ENCODE data around the gene HOXC10.

Gene HOXC10

DNA sequence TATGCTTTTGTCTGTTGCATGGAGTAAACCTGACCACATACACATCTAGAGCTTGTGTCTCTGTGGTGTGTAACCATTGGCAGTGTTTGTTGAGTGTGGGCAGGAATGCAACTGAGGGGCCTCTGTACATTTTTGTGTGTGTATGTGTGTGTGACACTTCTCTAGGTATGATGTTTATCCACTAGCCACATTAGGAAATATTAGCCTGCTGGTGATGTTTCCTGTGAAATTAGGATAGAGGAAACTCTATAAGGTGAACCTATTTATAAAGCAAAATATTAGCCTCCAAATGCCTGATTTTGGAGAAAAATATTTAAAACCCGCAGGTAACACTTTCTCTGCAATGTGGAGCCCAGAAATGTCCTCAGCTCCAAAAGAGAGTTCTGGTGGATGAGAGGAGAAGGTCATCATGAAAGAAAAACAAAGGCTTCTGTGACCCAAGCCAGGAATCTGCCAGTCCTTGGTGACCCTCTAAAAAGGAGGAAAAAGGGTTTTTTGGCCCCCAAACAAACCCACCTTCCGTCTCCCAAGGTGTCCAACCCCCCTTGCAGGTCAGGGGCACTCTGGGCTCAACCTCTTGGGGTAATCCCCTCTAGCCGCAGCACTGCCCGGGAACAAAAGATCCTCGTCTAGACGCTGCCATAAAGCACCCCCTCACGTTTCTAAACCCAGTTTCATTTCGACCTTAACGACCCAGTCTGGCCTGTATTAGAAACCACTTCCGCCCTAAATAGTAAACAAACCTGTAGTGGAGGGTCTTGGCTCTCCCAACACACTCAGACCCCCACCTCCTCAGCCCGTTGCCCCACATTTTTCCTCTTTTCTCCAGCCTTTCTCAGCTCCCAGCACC is 7.1 kb upstream of the HOXC10 start:
- no peak for DNase-seq

GRCh38 chr12:53978477-53979356 is 6.2 kb upstream of the HOXC10 start:
- DNase-seq, result no peak

GRCh38 chr12:53980104-53980801 is 4.7 kb upstream of the HOXC10 start:
- DNase-seq, result no peak

GRCh38 chr12:53980802-53981496 is 4.0 kb upstream of the HOXC10 start:
- no peak for DNase-seq

DNA sequence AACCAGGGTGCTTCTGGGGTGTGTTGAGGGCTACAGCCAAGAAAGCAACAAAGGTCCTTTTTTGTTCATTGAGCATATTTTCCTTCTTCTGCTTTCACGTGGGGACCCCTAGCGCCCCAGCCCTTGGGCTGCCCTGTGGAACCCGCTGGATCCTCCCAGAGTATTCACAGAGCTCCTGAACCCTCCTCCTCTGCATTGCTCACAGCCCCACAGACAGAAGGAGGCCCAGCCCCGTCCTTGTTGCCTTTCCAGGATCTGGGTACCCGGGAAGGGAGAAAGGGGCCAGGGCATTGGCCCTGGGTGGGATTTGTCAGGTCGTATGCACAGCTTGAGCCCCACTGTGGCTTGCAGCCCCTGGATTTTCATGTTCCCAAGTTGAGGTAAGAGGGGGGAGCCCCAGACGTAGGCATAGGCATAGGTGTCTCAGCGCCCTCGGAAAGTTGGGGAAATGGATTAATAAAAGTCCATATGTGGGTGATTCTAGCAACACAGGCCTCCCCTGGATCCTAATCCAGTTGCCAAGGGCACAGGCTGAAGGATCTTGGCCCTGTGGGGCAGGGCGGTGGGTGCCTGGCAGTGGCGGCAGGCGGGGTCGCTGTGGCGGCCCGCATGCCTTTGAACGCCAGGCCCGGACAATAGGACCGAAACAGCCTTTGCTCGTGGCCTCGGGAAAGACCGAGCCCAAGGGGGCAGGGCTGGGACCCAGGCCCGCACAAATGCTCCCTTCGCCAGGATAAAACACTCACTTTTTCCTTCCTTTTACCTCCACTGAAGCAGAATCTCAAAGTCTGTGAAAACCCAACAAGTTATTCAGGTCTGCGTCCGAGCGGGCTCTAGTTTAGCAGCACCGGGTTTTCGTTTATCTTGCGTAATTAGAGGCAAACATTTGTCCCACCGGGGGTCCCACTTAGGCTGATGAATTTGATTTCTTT is 3.0 kb upstream of the HOXC10 start:
- DNase-seq, result no peak

DNA sequence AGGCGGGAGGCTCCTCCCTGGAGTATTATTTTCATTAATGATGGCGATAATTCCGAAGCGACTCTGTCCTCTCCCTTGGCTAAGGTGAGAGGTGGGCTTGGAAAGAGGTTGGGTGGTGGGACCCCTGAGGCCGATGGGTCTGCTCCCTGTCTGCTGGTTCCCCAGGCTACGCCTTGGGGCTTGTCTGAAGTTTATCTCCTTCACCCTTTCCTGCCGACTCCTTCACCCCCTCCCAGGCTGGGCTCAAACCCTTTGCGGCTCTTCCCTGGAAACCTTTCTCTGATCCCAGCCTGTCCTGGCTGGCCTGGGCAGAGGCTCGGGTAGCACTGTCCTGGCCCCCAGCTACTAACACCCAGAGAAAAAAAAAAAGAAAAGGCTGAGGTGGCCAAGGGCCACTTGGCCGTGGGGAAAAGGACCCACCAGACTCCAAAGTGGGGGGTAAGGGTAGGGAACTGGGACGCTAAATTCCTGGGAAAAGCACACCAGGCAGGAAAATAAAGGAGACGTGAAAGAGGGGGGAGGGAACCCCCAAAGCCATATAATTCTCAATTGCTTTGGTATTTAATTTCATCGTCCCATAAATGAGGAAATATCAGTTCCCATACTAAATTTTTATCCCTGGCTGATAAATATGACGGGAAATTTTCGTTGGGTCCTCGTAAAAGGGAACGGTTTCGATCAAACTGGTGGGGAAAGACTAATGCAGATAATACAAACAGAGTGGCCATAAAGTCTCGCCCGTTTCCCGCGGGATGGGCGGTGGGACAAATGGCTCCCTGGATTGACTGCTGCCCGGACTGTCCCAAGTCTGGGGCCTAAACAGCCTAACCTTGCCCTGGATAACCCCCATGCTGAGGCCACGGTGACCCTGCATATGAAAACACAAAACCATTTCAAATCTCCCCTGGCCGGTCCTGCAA is 2.0 kb upstream of the HOXC10 start:
- no peak for DNase-seq

GRCh38 chr12:53983568-53983949 is 1.4 kb upstream of the HOXC10 start:
- DNase-seq, result no peak

GRCh38 chr12:53983950-53984572 is 885 bp upstream of the HOXC10 start:
- no peak for DNase-seq

DNA sequence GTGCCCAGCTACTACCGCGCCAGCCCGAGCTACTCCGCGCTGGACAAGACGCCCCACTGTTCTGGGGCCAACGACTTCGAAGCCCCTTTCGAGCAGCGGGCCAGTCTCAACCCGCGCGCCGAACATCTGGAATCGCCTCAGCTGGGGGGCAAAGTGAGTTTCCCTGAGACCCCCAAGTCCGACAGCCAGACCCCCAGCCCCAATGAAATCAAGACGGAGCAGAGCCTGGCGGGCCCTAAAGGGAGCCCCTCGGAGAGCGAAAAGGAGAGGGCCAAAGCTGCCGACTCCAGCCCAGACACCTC is 697 bp downstream of the HOXC10 start:
- no peak for DNase-seq

- no peak for DNase-seq
These were observed 1.2 kb downstream of the HOXC10 start for GRCh38 chr12:53985994-53986685.

DNA sequence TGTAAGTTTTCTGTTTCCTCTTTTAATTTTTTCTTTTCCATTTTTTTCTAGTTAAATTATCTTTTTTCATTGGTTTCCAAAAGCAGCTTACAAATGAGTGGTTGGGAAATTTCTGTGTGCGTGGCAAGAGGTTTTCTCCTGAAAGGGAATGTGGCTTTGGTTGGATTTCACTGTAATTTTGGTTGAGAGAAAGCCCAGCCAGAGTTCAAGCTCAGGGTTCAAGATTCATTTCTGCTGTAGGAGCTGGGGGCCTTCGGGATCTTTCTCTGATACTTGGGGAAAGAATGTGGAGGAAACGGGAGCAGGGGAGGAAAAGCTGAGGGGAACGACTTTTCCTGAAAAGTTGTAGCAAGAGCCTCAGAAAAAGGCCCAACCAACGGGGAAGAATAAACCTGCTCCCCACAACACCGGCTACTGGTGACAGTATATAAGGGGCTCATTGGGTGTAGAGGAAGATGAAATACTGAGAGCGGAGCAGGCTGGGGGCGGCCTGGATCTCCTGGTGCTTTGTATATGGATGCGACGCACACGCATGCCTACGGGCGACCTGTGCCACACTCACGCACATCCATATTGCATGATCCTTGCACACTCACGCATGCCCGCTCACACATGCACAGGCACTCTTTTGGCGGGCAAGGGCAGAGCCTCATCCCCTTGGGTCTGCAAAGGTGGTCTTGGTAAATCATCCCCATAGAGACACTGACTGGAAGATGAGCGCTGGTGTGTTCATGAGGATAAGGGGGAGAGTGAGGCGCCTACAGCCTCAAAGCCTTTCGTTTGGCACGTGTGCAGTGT is 1.9 kb downstream of the HOXC10 start:
- DNase-seq, result no peak

DNA sequence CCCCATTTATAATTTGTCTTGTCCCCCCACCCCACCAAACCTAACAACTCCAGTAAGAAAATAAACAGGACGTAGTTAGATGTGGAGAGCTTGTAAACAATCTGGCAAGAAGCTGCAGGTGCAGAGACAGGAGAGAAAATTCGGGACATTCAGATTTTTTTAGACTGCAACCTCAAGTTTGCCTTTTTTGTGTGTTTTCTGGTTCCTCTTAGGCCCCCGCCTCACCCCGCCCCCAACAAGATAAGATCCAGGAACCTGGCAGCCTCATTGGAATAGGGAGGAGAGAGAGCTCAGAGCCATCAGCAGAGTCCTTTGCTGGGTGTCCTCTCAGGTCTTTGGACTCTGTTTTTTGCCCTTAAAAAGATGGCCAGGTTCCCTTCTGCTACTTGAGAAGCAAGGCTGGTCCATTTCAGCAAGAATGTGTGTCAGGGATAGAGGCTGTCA is 2.9 kb downstream of the HOXC10 start:
- DNase-seq, result no peak

GRCh38 chr12:53988541-53989226 is 3.7 kb downstream of the HOXC10 start:
- no peak for DNase-seq

GRCh38 chr12:53989227-53990113 is 4.5 kb downstream of the HOXC10 start:
- no peak for DNase-seq

GRCh38 chr12:53990311-53991076 is 5.5 kb downstream of the HOXC10 start:
- DNase-seq, result no peak

DNA sequence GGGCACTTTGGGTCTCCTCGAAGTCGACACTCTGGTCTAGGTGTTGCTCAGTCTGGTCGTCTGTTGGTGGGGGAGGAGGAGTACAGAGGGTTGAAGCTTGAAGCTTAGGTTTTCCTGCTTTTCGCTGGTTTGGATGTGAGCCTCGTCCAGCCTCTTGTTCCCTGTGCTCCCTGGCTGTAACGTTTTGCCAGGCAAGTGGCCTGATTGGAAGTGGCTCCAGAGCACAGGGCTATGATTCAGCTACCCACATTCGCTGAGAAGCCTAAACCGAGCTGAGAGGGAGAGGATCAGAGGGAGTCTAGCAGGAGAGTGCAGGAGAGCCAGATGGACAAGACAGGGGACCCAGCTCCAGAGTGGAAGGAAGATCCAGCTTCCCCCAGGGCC is 6.1 kb downstream of the HOXC10 start:
- no peak for DNase-seq

All from NK-92 treated with Interleukin-12 subunit alpha and Interleukin-12 subunit beta, amount 100 ng/mL, for 24 hours (cell line).